SK-N-SH (cell line): Measurements from ENCODE around the gene OR6T1. TPM values are rescaled to one million over a fixed set of nuclear protein-coding genes. Genes with fewer than 3 reads are reported as not detected.

Experiments
- CTCF ChIA-PET: fragments of 300-600, 350-600 bp; formaldehyde crosslinking; extraction: SDS; loops from one replicate; lab custom pipeline; 2021; lab: Yijun Ruan, JAX
- POLR2A ChIA-PET: fragments of 350-600 bp; sonication (Branson Sonifier 250); formaldehyde crosslinking; extraction: SDS; loops from one replicate; lab custom pipeline; 2020; ENCODE audit warnings: antibody characterized with exemption, inconsistent platforms; lab: Yijun Ruan, JAX
- DNase-seq: peaks from one replicate; pipeline ENCODE4 v3.0.0; 2012
- H2AFZ ChIP-seq: fragments of 200-600 bp; sonication (generic); 2 replicates; pipeline ENCODE4 v1.8.1; 2016; ENCODE audit warnings: antibody characterized with exemption, mild to moderate bottlenecking, low read depth
- H3F3A ChIP-seq: fragments of 200-600 bp; sonication (generic); replicated peaks from 2 replicates; pipeline ENCODE3; 2016; ENCODE audit warnings: antibody characterized with exemption, mild to moderate bottlenecking; ENCODE audit not compliant: insufficient read depth
- H3K27ac ChIP-seq, 2 experiments: fragments of 200-500 bp in 1 of 2; fragments of 200-600 bp in 1 of 2; sonication (Bioruptor generic) in 1 of 2; sonication (generic), shearing (Covaris generic) in 1 of 2; 2 replicates each; pipeline versions ENCODE4 v1.5.1 to v1.6.1; 2014 to 2016; ENCODE audit warnings: low read depth in 2 of 2, inconsistent platforms in 1 of 2, low read length in 1 of 2, mild to moderate bottlenecking in 1 of 2, mixed read lengths in 1 of 2
- H3K27me3 ChIP-seq: fragments of 200-600 bp; sonication (generic), shearing (Covaris generic); 2 replicates; pipeline ENCODE4 v1.6.1; 2016; ENCODE audit warnings: mixed run types; ENCODE audit not compliant: insufficient read depth
- H3K36me3 ChIP-seq, 2 experiments: fragments of 200-500 bp in 1 of 2; fragments of 200-600 bp in 1 of 2; sonication (Bioruptor generic) in 1 of 2; sonication (generic) in 1 of 2; replicated peaks in 1 of 2; 2 replicates each; pipeline versions ENCODE3 to v1.5.1; 2014 to 2016; ENCODE audit warnings: low read length in 1 of 2, mild to moderate bottlenecking in 1 of 2; ENCODE audit not compliant: insufficient read depth in 2 of 2, control insufficient read depth in 1 of 2
- H3K4me1 ChIP-seq, 2 experiments: fragments of 200-500 bp in 1 of 2; fragments of 200-600 bp in 1 of 2; sonication (Bioruptor generic) in 1 of 2; sonication (generic), shearing (Covaris generic) in 1 of 2; 2 replicates each; pipeline versions ENCODE4 v1.5.1 to v1.6.1; 2014 to 2016; ENCODE audit warnings: low read depth in 1 of 2, low read length in 1 of 2, mixed run types in 1 of 2; ENCODE audit not compliant: insufficient read depth in 2 of 2, control insufficient read depth in 1 of 2
- H3K4me2 ChIP-seq: fragments of 200-600 bp; sonication (generic), shearing (Covaris generic); 2 replicates; pipeline ENCODE4 v1.6.1; 2017; ENCODE audit warnings: mixed run types
- H3K4me3 ChIP-seq, 2 experiments: fragments of 200-500 bp in 1 of 2; fragments of 200-600 bp in 1 of 2; sonication (Bioruptor generic) in 1 of 2; sonication (generic), shearing (Covaris generic) in 1 of 2; 2 replicates each; pipeline versions ENCODE4 v1.5.1 to v1.8.1; 2014 to 2016; ENCODE audit warnings: low read depth in 2 of 2, inconsistent platforms in 1 of 2, low read length in 1 of 2, mild to moderate bottlenecking in 1 of 2, mixed read lengths in 1 of 2, moderate library complexity in 1 of 2
- H3K79me2 ChIP-seq: fragments of 200-600 bp; sonication (generic); 2 replicates; pipeline ENCODE4 v1.8.1; 2017; ENCODE audit warnings: mild to moderate bottlenecking; ENCODE audit not compliant: insufficient read depth
- H3K9ac ChIP-seq: fragments of 200-600 bp; sonication (generic); 2 replicates; pipeline ENCODE4 v1.6.1; 2017; ENCODE audit warnings: mixed run types
- H3K9me2 ChIP-seq: fragments of 200-600 bp; sonication (generic); 2 replicates; pipeline ENCODE4 v1.6.1; 2017; ENCODE audit warnings: mixed run types
- H3K9me3 ChIP-seq: fragments of 200-600 bp; sonication (generic); 2 replicates; pipeline ENCODE4 v1.6.1; 2017; ENCODE audit warnings: mixed run types, mild to moderate bottlenecking, moderate library complexity
- H4K20me1 ChIP-seq: fragments of 200-600 bp; sonication (generic); 2 replicates; pipeline ENCODE4 v1.6.1; 2017; ENCODE audit warnings: mild to moderate bottlenecking, mixed run types; ENCODE audit not compliant: insufficient read depth
- CHD2 ChIP-seq: fragments of 150-350 bp; IDR thresholded peaks from 2 replicates; pipeline ENCODE4 v1.6.1; 2018; ENCODE audit warnings: low read length; ENCODE audit not compliant: partially characterized antibody
- EZH2phosphoT487 ChIP-seq: fragments of 200-600 bp; sonication (generic); IDR thresholded peaks from 2 replicates; pipeline ENCODE4 v1.6.1; 2017; ENCODE audit warnings: low read depth, mixed run types, mild to moderate bottlenecking, antibody characterized with exemption, moderate library complexity, borderline replicate concordance
- FOSL2 ChIP-seq: IDR thresholded peaks from 2 replicates; pipeline ENCODE4 v1.4.0; 2012; ENCODE audit warnings: low read depth, mild to moderate bottlenecking, moderate library complexity, borderline replicate concordance
- FOXM1 ChIP-seq: IDR thresholded peaks from 2 replicates; pipeline ENCODE4 v1.4.0; 2012; ENCODE audit warnings: low read depth, mild to moderate bottlenecking
- GABPA ChIP-seq: IDR thresholded peaks from 2 replicates; pipeline ENCODE4 v1.4.0; 2012; ENCODE audit warnings: low read depth, mild to moderate bottlenecking
- GATA2 ChIP-seq: sonication (generic); formaldehyde crosslinking; IDR thresholded peaks from 2 replicates; pipeline ENCODE4 v1.5.0; 2020; ENCODE audit warnings: mild to moderate bottlenecking, missing genetic modification reagents
- JUND ChIP-seq: IDR thresholded peaks from 2 replicates; pipeline ENCODE4 v1.4.0; 2012
- MEF2A ChIP-seq: IDR thresholded peaks from 2 replicates; pipeline ENCODE4 v1.4.0; 2012; ENCODE audit warnings: low read depth, borderline replicate concordance
- NFIC ChIP-seq: IDR thresholded peaks from 2 replicates; pipeline ENCODE4 v1.4.0; 2012; ENCODE audit warnings: borderline replicate concordance
- NRF1 ChIP-seq: IDR thresholded peaks from 2 replicates; pipeline ENCODE4 v1.6.1; 2012; ENCODE audit warnings: low read depth, mild to moderate bottlenecking, low read length
- POLR2AphosphoS5 ChIP-seq: IDR thresholded peaks from 2 replicates; pipeline ENCODE4 v1.6.1; 2012; ENCODE audit warnings: low read depth, low read length
- RCOR1 ChIP-seq: fragments of 150-350 bp; IDR thresholded peaks from 2 replicates; pipeline ENCODE4 v1.6.1; 2017; ENCODE audit warnings: antibody characterized with exemption, low read length
- RXRA ChIP-seq: IDR thresholded peaks from 2 replicates; pipeline ENCODE4 v1.4.0; 2012; ENCODE audit warnings: low read depth, mild to moderate bottlenecking, borderline replicate concordance
- SMC3 ChIP-seq: IDR thresholded peaks from 2 replicates; pipeline ENCODE4 v1.6.1; 2012; ENCODE audit warnings: low read depth, low read length, improper control_type of control experiment
- TAF1 ChIP-seq: IDR thresholded peaks from 2 replicates; pipeline ENCODE4 v1.6.1; 2012; ENCODE audit warnings: low read depth, mild to moderate bottlenecking, low read length, moderate library complexity, borderline replicate concordance
- TCF12 ChIP-seq: IDR thresholded peaks from 2 replicates; pipeline ENCODE4 v1.4.0; 2012
- YY1 ChIP-seq: IDR thresholded peaks from 2 replicates; pipeline ENCODE4 v1.4.0; 2012; ENCODE audit warnings: low read depth, mild to moderate bottlenecking
- WGBS: methylation state at CpG from one replicate; pipeline ENCODE4 v1.1.6; 2017; ENCODE audit warnings: low lambda C conversion rate; 5-methylcytosine and 5-hydroxymethylcytosine counted together
- polyA plus RNA-seq, 3 experiments: library from polyadenylated mRNA; depleted of rRNA; stranded (reverse); fragments of >200 nt; gene quantifications; 2 replicates each; pipeline ENCODE4 v1.2.3, GENCODE V29; 2012
- TF ChIP-seq, protein P1 (sequence below): IDR thresholded peaks from 2 replicates; pipeline ENCODE4 v1.6.1; 2012; ENCODE audit warnings: mild to moderate bottlenecking, low read depth, low read length, moderate library complexity
- TF ChIP-seq, protein P2 (sequence below): IDR thresholded peaks from 2 replicates; pipeline ENCODE4; 2012
- TF ChIP-seq, protein P3 (sequence below): fragments of 150-350 bp; IDR thresholded peaks from 2 replicates; pipeline ENCODE4 v1.6.1; 2016; ENCODE audit warnings: mild to moderate bottlenecking, low read depth, low read length
- TF ChIP-seq, protein P4 (sequence below): IDR thresholded peaks from 2 replicates; pipeline ENCODE4 v1.4.0; 2012; ENCODE audit warnings: low read depth
- TF ChIP-seq, protein P5 (sequence below): fragments of 150-350 bp; IDR thresholded peaks from 2 replicates; pipeline ENCODE4 v1.6.1; 2017; ENCODE audit warnings: antibody characterized with exemption, low read length, low read depth, borderline replicate concordance

Gene OR6T1
- polyA plus RNA-seq, 1 of the 3 experiments (the other 2 are of a cell fraction), result not detected

DNA sequence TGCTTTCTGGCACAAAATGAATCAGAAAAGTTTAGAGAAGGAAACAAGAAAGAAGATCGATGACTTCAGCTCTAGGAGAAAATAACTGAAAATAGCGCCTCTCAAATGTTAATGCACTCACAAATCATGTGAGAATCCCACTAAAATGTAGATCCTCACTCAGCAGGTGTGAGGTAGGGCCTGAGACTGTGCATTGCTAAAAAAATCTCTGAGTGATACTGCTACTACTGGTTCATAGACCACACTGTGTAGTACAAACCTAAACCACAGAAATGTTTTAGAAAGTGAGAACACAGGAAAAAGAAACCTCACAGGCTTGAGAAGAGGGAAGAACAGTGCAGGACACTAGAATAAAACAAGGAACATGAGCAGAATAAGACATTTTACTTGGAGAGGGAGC lies 39.7 kb downstream of the OR6T1 start:
- TF ChIP-seq, protein P1, sequence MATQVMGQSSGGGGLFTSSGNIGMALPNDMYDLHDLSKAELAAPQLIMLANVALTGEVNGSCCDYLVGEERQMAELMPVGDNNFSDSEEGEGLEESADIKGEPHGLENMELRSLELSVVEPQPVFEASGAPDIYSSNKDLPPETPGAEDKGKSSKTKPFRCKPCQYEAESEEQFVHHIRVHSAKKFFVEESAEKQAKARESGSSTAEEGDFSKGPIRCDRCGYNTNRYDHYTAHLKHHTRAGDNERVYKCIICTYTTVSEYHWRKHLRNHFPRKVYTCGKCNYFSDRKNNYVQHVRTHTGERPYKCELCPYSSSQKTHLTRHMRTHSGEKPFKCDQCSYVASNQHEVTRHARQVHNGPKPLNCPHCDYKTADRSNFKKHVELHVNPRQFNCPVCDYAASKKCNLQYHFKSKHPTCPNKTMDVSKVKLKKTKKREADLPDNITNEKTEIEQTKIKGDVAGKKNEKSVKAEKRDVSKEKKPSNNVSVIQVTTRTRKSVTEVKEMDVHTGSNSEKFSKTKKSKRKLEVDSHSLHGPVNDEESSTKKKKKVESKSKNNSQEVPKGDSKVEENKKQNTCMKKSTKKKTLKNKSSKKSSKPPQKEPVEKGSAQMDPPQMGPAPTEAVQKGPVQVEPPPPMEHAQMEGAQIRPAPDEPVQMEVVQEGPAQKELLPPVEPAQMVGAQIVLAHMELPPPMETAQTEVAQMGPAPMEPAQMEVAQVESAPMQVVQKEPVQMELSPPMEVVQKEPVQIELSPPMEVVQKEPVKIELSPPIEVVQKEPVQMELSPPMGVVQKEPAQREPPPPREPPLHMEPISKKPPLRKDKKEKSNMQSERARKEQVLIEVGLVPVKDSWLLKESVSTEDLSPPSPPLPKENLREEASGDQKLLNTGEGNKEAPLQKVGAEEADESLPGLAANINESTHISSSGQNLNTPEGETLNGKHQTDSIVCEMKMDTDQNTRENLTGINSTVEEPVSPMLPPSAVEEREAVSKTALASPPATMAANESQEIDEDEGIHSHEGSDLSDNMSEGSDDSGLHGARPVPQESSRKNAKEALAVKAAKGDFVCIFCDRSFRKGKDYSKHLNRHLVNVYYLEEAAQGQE, result no peak
- TF ChIP-seq SMC3, result no peak
- no peak for TF ChIP-seq RCOR1
- no peak for TF ChIP-seq RXRA
- no peak for TF ChIP-seq TCF12
- no peak for TF ChIP-seq EZH2phosphoT487
- TF ChIP-seq, protein P2, sequence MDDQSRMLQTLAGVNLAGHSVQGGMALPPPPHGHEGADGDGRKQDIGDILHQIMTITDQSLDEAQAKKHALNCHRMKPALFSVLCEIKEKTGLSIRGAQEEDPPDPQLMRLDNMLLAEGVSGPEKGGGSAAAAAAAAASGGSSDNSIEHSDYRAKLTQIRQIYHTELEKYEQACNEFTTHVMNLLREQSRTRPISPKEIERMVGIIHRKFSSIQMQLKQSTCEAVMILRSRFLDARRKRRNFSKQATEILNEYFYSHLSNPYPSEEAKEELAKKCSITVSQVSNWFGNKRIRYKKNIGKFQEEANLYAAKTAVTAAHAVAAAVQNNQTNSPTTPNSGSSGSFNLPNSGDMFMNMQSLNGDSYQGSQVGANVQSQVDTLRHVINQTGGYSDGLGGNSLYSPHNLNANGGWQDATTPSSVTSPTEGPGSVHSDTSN, result no peak
- TF ChIP-seq NFIC, result no peak
- H3K27ac ChIP-seq, result no peak overlapping the region
- H3K9me2 ChIP-seq, result no peaks in the 10 kb centered on the region
- no peaks in the 10 kb centered on the region for H4K20me1 ChIP-seq
- WGBS, result 23% methylated on average over 2 of the region's 2 CpGs
- no peak overlapping the region for H3K4me3 ChIP-seq
- H3K4me1 ChIP-seq, result no peaks in the 10 kb centered on the region
- POLR2A ChIA-PET, result no interaction called here
- no peak overlapping the region for H3K4me2 ChIP-seq
- no peak overlapping the region for H2AFZ ChIP-seq
- no peaks in the 10 kb centered on the region for H3F3A ChIP-seq
- H3K79me2 ChIP-seq, result no peaks in the 10 kb centered on the region
- CTCF ChIA-PET, result no interaction called here
- no peaks in the 10 kb centered on the region for H3K9me3 ChIP-seq
- H3K9ac ChIP-seq, result no peak overlapping the region
- DNase-seq, result no peak
- H3K27me3 ChIP-seq, result no peaks in the 10 kb centered on the region
- no peaks in the 10 kb centered on the region for H3K36me3 ChIP-seq

DNA sequence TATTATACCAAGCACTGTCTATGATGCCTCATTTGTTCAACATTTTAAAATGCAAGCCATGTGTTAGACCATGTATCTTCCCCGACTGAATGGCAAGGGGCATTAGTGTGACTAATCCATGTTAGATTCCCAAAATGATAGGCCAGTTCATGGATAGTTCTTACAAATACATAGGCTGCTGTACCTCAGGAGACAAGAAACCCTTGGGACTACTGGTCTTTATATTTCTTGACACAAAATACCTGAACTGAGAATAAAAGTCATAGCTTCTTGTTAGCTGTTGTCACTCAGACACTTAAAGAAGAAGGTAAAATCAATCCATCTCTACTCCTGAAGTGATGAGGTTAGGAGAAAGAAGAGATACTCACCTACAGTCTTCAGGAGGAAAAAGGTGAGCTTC lies 41.8 kb downstream of the OR6T1 start, which contains the start of gene OR8D4:
OR8D4 (plus strand) TSS at position 301 of the 400 bp plus-strand sequence. CDS start 4,265 bp downstream, outside the sequence.
- no peak within 1 kb of the TSS for H3K4me3 ChIP-seq
- no peak within 1 kb of the TSS for H3K4me2 ChIP-seq
- no peaks in the 10 kb centered on the region for H3K79me2 ChIP-seq
- no peak within 1 kb of the TSS for H3K27ac ChIP-seq
- no peaks in the 10 kb centered on the region for H3K36me3 ChIP-seq
- no peaks in the 10 kb centered on the region for H3K9me2 ChIP-seq
- no peaks in the 10 kb centered on the region for H3K27me3 ChIP-seq
- 4% methylated on average over 1 of the region's 1 CpG for WGBS
- ChIA-PET POLR2A (no interaction called here), CTCF (no interaction called here)
- H2AFZ ChIP-seq, result no peak within 1 kb of the TSS
- DNase-seq, result no peak
- no peak within 1 kb of the TSS for H3K9ac ChIP-seq
- H3F3A ChIP-seq, result no peaks in the 10 kb centered on the region
- H4K20me1 ChIP-seq, result no peaks in the 10 kb centered on the region
- H3K4me1 ChIP-seq, result no peaks in the 10 kb centered on the region
- H3K9me3 ChIP-seq, result no peaks in the 10 kb centered on the region
- TF ChIP-seq NRF1, result no peak
- TF ChIP-seq RXRA, result no peak
- TF ChIP-seq CHD2, result no peak
- no peak for TF ChIP-seq POLR2AphosphoS5
- TF ChIP-seq, protein P3, sequence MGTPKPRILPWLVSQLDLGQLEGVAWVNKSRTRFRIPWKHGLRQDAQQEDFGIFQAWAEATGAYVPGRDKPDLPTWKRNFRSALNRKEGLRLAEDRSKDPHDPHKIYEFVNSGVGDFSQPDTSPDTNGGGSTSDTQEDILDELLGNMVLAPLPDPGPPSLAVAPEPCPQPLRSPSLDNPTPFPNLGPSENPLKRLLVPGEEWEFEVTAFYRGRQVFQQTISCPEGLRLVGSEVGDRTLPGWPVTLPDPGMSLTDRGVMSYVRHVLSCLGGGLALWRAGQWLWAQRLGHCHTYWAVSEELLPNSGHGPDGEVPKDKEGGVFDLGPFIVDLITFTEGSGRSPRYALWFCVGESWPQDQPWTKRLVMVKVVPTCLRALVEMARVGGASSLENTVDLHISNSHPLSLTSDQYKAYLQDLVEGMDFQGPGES, result no peak
- TF ChIP-seq YY1, result no peak
- TF ChIP-seq MEF2A, result no peak
- no peak for TF ChIP-seq GABPA
- no peak for TF ChIP-seq TAF1
- no peak for TF ChIP-seq TCF12
- TF ChIP-seq FOXM1, result no peak
- no peak for TF ChIP-seq GATA2 (CRISPR knock-in tag)
- TF ChIP-seq, protein P4, sequence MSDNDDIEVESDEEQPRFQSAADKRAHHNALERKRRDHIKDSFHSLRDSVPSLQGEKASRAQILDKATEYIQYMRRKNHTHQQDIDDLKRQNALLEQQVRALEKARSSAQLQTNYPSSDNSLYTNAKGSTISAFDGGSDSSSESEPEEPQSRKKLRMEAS, result no peak
- TF ChIP-seq, protein P5, sequence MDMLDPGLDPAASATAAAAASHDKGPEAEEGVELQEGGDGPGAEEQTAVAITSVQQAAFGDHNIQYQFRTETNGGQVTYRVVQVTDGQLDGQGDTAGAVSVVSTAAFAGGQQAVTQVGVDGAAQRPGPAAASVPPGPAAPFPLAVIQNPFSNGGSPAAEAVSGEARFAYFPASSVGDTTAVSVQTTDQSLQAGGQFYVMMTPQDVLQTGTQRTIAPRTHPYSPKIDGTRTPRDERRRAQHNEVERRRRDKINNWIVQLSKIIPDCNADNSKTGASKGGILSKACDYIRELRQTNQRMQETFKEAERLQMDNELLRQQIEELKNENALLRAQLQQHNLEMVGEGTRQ, result no peak
- no peak for TF ChIP-seq FOSL2
- TF ChIP-seq JUND, result no peak
- no peak for TF ChIP-seq NFIC
